HepG2 (cell line): ENCODE measurements around the gene RPA1. TPM values are rescaled to one million over a fixed set of nuclear protein-coding genes. Genes with fewer than 3 reads are reported as not detected.

Source experiments
- HDAC2 ChIP-seq: sonication (generic); formaldehyde crosslinking; IDR thresholded peaks from 2 replicates; pipeline ENCODE4 v1.4.0; 2020; ENCODE audit warnings: missing genetic modification reagents
- ISL2 ChIP-seq: sonication (generic); formaldehyde crosslinking; IDR thresholded peaks from 2 replicates; pipeline ENCODE4 v1.5.0; 2020; ENCODE audit warnings: missing genetic modification reagents
- ONECUT2 ChIP-seq: sonication (generic); formaldehyde crosslinking; IDR thresholded peaks from 2 replicates; pipeline ENCODE4 v1.4.0; 2020; ENCODE audit warnings: missing genetic modification reagents
- PATZ1 ChIP-seq: sonication (generic); formaldehyde crosslinking; IDR thresholded peaks from 2 replicates; pipeline ENCODE4 v1.4.0; 2020; ENCODE audit warnings: missing genetic modification reagents
- PAX8 ChIP-seq: sonication (generic); formaldehyde crosslinking; IDR thresholded peaks from 2 replicates; pipeline ENCODE4 v1.8.0; 2022; ENCODE audit warnings: mild to moderate bottlenecking, missing genetic modification reagents, borderline replicate concordance
- PAXIP1 ChIP-seq: sonication (generic); formaldehyde crosslinking; conservative IDR thresholded peaks from 2 replicates; pipeline ENCODE4 v1.4.0; 2020; ENCODE audit warnings: mild to moderate bottlenecking, missing genetic modification reagents, moderate library complexity
- SNAPC4 ChIP-seq: sonication (generic); formaldehyde crosslinking; IDR thresholded peaks from 2 replicates; pipeline ENCODE4 v1.4.0; 2020; ENCODE audit warnings: mild to moderate bottlenecking, missing genetic modification reagents
- STAG1 ChIP-seq: sonication (generic); formaldehyde crosslinking; IDR thresholded peaks from 2 replicates; pipeline ENCODE4 v1.4.0; 2020; ENCODE audit warnings: missing genetic modification reagents
- TBX2 ChIP-seq: sonication (generic); formaldehyde crosslinking; IDR thresholded peaks from 2 replicates; pipeline ENCODE4 v1.5.0; 2020; ENCODE audit warnings: missing genetic modification reagents, mild to moderate bottlenecking, borderline replicate concordance
- TEAD3 ChIP-seq: optimal IDR thresholded peaks from 2 replicates; pipeline ENCODE3; 2016; ENCODE audit warnings: borderline replicate concordance
- ZBTB7B ChIP-seq: sonication (generic); formaldehyde crosslinking; IDR thresholded peaks from 2 replicates; pipeline ENCODE4 v1.4.0; 2020; ENCODE audit warnings: missing genetic modification reagents
- ZEB1 ChIP-seq: IDR thresholded peaks from 2 replicates; pipeline ENCODE4 v1.6.1; 2012; ENCODE audit warnings: mild to moderate bottlenecking, low read depth, inconsistent platforms; ENCODE audit not compliant: insufficient replicate concordance
- ZIK1 ChIP-seq: sonication (generic); formaldehyde crosslinking; IDR thresholded peaks from 2 replicates; pipeline ENCODE4 v1.5.0; 2020; ENCODE audit warnings: mild to moderate bottlenecking, low read depth, missing genetic modification reagents, borderline replicate concordance
- ZMYM4 ChIP-seq: sonication (generic); formaldehyde crosslinking; IDR thresholded peaks from 2 replicates; pipeline ENCODE4 v1.8.1; 2023; ENCODE audit warnings: mild to moderate bottlenecking, missing genetic modification reagents
- ZNF224 ChIP-seq: sonication (generic); formaldehyde crosslinking; IDR thresholded peaks from 2 replicates; pipeline ENCODE4 v1.5.0; 2020; ENCODE audit warnings: mild to moderate bottlenecking, missing genetic modification reagents
- ZNF343 ChIP-seq: sonication (generic); formaldehyde crosslinking; IDR thresholded peaks from 2 replicates; pipeline ENCODE4 v1.4.0; 2020; ENCODE audit warnings: mild to moderate bottlenecking, missing genetic modification reagents
- ZNF607 ChIP-seq: sonication (generic); formaldehyde crosslinking; IDR thresholded peaks from 2 replicates; pipeline ENCODE4 v1.5.1; 2020; ENCODE audit warnings: missing genetic modification reagents, mild to moderate bottlenecking, borderline replicate concordance
- polyA plus RNA-seq, 8 experiments: library from polyadenylated mRNA; depleted of rRNA in 3 of 8; stranded (reverse) in 7 of 8; unstranded in 1 of 8; fragments of >200 nt; fragmentation: Illumina TruSeq in 4 of 8; extraction: Trizol in 4 of 8; gene quantifications; 2 replicates each; pipeline versions ENCODE4 v1.2.1 to v1.2.3, GENCODE V29; 2011 to 2016; ENCODE audit warnings: low read depth in 4 of 8, missing spikeins in 1 of 8, mixed read lengths in 1 of 8; ENCODE audit not compliant: insufficient read depth in 1 of 8
- total RNA-seq, 5 experiments: library from RNA; depleted of rRNA; stranded (reverse); fragments of >200 nt; fragmentation: Illumina TruSeq; extraction: Trizol; gene quantifications; 2 replicates each; pipeline ENCODE4 v1.2.3, GENCODE V29; 2016; ENCODE audit warnings: low read depth in 1 of 5

Gene RPA1
- total and polyA plus RNA-seq, 2 of the 13 experiments (the other 11 are each of a cell fraction or from before 2014, with no cell fraction given): 13.9 to 37.6 TPM

DNA sequence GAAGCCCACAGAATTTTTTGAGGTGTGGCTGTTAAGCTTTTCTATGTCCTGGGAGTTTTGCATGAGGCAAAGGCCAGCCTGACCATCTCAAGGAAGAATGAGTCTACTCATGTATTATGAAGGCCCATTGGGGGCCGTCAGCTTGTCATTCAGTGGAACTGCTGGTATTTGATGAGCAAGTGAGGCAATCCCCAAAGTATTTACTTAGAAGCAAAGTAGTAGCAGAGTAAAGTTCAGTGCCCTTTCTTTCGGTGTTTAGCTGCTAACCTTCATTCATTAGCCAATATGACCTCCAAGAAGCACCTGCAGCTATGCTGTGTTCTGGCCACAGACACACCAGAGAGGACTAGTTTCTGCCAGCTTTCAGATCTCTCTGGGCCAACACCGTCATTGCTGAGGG is 80.2 kb downstream of the RPA1 start (continued):
- TF ChIP-seq STAG1 (CRISPR knock-in tag) (0 out of 2 replicates have a peak, but pooled peaks have one; percentile 12), SNAPC4 (no peak), PAX8 (CRISPR knock-in tag) (no peak), ONECUT2 (CRISPR knock-in tag) (peak; percentile 28; the same call in 1 of the 2 replicates), ZIK1 (CRISPR knock-in tag) (no peak), PATZ1 (peak; percentile 64), TBX2 (CRISPR knock-in tag) (0 out of 2 replicates have a peak, but pooled peaks have one; percentile 22), ZMYM4 (no peak), PAXIP1 (0 out of 2 replicates have a peak, but pooled peaks have one; percentile 30), ZNF343 (no peak), ZNF224 (CRISPR knock-in tag) (no peak), HDAC2 (CRISPR knock-in tag) (peak; percentile 45; the same call in 1 of the 2 replicates), ZBTB7B (CRISPR knock-in tag) (peak; percentile 32; the same call in 1 of the 2 replicates), ZEB1 (peak; percentile 45), ISL2 (CRISPR knock-in tag) (peak; percentile 51; the same call in 1 of the 2 replicates), ZNF607 (CRISPR knock-in tag) (no peak), TEAD3 (CRISPR knock-in tag) (peak; percentile 76)
